ENCODE measurements around the gene TBC1D22A.

DNA sequence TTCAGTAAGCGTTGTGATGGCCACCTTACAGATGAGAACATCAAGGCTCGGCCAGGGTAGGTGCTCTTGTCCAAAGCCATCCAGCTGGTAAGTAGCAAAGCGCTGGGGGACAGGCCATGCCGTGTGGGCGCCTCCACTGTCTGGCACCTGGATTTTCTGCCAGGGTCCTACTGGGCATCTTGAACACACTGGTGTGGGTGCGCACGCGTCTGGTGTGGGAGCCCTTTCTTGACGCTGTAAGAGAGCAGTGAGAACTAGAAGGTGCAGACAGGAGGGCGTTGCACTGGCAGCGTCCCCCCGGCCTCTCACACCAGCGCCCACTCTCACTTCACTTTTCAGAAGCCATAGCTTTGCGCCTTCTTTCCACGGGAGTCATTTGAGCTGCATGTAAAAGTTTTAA lies 296.6 kb downstream of the TBC1D22A start:
- TF ChIP-seq, protein P1, sequence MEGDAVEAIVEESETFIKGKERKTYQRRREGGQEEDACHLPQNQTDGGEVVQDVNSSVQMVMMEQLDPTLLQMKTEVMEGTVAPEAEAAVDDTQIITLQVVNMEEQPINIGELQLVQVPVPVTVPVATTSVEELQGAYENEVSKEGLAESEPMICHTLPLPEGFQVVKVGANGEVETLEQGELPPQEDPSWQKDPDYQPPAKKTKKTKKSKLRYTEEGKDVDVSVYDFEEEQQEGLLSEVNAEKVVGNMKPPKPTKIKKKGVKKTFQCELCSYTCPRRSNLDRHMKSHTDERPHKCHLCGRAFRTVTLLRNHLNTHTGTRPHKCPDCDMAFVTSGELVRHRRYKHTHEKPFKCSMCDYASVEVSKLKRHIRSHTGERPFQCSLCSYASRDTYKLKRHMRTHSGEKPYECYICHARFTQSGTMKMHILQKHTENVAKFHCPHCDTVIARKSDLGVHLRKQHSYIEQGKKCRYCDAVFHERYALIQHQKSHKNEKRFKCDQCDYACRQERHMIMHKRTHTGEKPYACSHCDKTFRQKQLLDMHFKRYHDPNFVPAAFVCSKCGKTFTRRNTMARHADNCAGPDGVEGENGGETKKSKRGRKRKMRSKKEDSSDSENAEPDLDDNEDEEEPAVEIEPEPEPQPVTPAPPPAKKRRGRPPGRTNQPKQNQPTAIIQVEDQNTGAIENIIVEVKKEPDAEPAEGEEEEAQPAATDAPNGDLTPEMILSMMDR (conservative IDR thresholded peaks at IDR 0.05; ENCODE audit: low read depth in 2 of 2): no peak
- no peak for TF ChIP-seq EZH2 (IDR thresholded peaks at IDR 0.05; ENCODE audit: low read depth, unreplicated experiment)
- no peak for TF ChIP-seq STAT1 (IDR thresholded peaks at IDR 0.05; ENCODE audit: unreplicated experiment)
- TF ChIP-seq, protein P2, sequence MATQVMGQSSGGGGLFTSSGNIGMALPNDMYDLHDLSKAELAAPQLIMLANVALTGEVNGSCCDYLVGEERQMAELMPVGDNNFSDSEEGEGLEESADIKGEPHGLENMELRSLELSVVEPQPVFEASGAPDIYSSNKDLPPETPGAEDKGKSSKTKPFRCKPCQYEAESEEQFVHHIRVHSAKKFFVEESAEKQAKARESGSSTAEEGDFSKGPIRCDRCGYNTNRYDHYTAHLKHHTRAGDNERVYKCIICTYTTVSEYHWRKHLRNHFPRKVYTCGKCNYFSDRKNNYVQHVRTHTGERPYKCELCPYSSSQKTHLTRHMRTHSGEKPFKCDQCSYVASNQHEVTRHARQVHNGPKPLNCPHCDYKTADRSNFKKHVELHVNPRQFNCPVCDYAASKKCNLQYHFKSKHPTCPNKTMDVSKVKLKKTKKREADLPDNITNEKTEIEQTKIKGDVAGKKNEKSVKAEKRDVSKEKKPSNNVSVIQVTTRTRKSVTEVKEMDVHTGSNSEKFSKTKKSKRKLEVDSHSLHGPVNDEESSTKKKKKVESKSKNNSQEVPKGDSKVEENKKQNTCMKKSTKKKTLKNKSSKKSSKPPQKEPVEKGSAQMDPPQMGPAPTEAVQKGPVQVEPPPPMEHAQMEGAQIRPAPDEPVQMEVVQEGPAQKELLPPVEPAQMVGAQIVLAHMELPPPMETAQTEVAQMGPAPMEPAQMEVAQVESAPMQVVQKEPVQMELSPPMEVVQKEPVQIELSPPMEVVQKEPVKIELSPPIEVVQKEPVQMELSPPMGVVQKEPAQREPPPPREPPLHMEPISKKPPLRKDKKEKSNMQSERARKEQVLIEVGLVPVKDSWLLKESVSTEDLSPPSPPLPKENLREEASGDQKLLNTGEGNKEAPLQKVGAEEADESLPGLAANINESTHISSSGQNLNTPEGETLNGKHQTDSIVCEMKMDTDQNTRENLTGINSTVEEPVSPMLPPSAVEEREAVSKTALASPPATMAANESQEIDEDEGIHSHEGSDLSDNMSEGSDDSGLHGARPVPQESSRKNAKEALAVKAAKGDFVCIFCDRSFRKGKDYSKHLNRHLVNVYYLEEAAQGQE (IDR thresholded peaks at IDR 0.05; ENCODE audit: unreplicated experiment): no peak
- TF ChIP-seq JUNB (IDR thresholded peaks at IDR 0.05; ENCODE audit: unreplicated experiment): no peak
- no peak for TF ChIP-seq POLR2AphosphoS5 (IDR thresholded peaks at IDR 0.05; ENCODE audit: low read depth)
- TF ChIP-seq CREB1 (CRISPR knock-in tag; IDR thresholded peaks at IDR 0.05; ENCODE audit: low read depth): no peak
